HG03280 (cell line): ENCODE measurements around the gene SERGEF.

Experiments used
- ATAC-seq: cut with Tn5 transposase; IDR thresholded peaks from one replicate; pipeline ENCODE4 v1.9.1; 2021; ENCODE audit warnings: mild to moderate bottlenecking, moderate library complexity; ENCODE audit not compliant: unreplicated experiment

Gene SERGEF

DNA sequence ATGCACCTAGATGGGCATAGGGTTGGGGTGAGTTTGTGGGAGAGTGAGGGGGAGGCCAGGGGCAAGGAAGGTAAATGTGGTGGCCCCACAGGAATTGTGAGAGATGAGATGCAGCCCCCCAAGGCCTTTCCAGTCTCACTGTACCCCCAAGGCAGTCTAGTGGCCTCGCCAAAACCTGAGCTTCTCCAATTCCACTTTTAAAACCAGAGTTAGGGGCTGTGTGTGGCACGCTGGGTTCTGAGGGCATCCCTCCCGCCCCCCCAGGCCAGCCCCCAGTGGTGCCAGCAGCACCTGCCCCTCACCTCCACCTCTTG is 237.9 kb downstream of the SERGEF start:
- ATAC-seq, result no peak

GRCh38 chr11:17774232-17775034 is 238.4 kb downstream of the SERGEF start:
- ATAC-seq, result no peak

DNA sequence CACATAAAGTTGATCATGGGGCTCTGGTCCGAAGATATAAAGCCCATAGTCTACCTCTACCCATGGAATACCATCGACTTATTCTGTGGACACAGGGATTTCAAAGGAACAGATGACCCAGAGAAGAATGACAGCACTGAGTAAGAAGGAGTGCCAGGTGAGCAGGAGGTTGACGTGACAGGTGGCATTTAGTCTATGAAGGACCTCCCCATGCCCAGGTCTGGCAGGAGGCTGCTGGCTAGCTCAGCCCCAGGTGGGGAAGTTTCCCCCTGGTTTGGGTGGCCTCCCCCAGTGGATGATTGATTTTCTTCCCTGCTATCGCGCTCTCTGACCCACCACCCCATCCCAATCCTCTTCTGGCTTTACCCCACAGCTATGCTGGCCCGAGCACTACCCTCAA is 239.2 kb downstream of the SERGEF start:
- no peak for ATAC-seq

GRCh38 chr11:17772704-17773600 is 239.9 kb downstream of the SERGEF start:
- no peak for ATAC-seq

GRCh38 chr11:17771841-17772401 is 240.9 kb downstream of the SERGEF start:
- ATAC-seq, result no peak

DNA sequence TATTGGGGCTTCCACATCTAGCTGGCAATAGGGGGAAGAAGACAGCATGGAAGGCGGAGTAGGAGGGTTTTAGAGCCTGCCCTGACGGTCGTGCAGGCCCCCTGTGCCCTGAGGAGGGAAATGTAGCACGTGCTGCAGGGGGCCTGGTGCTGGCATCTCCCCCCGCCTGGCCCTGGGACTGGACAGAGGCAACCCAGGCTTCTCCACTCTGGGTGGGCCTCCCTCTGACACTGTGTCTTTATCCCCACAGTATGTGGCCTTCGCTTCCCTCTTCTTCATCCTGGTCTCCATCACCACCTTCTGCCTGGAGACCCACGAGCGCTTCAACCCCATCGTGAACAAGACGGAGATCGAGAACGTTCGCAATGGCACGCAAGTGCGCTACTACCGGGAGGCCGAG is 241.4 kb downstream of the SERGEF start:
- no peak for ATAC-seq

DNA sequence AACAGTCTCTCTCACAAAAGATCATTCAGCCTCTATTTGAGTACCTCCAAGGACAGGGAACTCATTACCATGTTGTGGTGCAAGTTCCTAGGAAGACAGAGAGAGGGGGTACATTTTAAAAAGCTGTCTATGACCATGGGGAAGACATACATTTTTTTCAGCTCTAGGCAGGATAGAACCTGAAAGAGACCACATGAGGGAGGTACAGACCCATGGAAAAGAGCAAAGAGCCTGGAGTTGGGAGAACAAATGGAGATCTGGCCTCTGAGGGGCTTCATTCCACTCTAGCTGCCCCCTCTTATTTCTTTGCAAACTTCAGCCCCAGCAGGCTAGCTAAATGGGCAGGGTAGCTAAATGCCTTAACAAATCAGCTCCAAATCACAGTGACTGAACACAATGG is 241.9 kb downstream of the SERGEF start:
- ATAC-seq, result no peak

- ATAC-seq, result no peak
Measured at GRCh38 chr11:17770048-17770652, 242.7 kb downstream of the SERGEF start.

DNA sequence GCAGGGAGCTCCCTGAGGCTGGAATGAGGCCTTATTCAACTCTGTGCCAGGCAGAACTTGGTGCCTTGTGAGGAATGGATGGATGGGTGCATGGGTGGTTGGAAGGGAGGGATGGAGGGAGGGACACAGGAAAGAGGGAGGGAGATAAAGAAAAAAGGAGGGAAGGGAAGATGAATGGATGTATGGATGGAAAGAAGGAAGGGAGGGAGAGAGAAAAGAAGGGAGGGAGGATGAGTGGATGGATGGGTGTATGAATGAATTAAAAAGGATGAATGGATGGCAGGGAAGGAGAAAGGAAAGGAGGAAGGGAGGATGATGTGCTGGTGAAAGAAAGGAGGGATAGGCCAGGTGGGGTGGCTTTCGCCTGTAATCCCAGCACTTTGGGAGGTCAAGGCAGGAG is 243.6 kb downstream of the SERGEF start:
- ATAC-seq, result no peak

DNA sequence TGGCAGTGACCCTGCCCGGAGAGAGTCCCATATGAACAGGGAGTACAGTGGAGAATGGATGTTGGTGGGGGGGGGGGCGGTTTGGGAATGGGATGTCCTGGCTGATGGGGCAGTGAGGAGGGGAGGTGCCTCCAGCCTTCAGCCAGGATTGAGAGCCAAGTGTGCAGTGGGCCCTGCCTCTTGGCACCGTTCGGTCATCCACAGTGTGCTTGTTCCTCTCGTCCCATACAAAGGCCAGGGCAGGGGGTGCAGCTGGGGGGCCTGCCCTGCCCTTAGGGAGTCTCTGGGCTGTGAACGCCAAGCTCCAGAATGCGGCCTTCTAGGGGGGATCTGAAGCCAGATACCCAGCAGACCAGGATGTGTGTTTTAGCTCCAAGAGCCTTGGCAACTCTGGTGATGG is 244.3 kb downstream of the SERGEF start:
- ATAC-seq, result no peak

DNA sequence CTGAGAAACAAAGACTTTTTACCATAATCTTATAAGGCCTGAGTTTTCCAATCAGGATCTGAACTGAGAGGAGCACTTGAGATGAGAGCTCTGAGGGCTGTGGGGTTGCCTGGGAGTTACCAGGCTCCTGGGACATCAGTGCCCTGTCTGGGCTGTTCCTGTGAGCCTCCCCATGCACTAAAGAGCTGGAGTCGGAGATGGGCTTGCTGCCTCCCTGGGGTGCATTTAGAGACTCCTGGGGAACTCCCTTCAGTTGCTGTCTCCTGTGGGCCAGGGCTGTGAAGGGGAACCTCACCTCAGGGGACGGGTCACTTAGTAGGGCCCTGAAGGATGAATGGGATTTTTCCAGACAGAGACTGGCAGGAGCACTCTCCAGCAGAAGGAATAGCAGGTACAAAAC is 244.9 kb downstream of the SERGEF start:
- no peak for ATAC-seq

GRCh38 chr11:17767301-17767885 is 245.5 kb downstream of the SERGEF start:
- no peak for ATAC-seq

- ATAC-seq, result no peak
Measured at GRCh38 chr11:17766590-17766989, 246.3 kb downstream of the SERGEF start.

- no peak for ATAC-seq
Measured at GRCh38 chr11:17766073-17766359, 246.8 kb downstream of the SERGEF start.

DNA sequence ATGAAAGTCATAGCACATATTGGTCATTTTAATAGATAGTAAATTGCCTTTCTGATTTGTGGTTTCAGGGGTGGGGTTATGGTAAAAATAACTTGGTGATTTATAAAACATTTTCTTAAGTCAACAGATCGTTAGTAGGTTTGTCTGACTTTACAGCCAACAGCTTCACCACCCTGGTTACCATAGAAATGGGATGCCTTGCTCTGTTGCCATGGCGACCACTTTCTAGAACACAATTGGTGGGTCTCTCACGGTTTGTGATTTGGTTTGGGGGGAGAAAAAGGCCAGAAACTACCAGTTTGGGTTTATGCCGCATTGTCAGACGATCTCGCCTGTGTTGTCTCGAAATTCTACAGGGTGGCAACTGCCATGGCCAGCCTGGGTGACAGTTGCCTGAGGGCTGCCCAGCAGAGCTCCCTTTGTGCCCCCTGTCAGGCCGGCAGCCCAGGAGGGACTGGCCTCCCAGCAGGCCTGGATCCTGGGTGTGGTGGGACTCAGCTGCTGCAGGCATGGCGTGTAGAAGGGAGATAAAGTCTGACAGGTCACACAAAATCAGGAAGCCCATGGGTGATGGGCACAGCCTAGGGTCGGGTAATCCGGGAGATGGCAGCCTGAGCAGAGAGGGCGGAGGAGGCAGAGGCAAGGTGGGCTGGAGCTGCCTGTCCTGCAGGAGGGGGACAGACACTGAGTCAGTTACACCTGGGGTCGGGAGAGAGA is 247.3 kb downstream of the SERGEF start:
- ATAC-seq, result no peak

DNA sequence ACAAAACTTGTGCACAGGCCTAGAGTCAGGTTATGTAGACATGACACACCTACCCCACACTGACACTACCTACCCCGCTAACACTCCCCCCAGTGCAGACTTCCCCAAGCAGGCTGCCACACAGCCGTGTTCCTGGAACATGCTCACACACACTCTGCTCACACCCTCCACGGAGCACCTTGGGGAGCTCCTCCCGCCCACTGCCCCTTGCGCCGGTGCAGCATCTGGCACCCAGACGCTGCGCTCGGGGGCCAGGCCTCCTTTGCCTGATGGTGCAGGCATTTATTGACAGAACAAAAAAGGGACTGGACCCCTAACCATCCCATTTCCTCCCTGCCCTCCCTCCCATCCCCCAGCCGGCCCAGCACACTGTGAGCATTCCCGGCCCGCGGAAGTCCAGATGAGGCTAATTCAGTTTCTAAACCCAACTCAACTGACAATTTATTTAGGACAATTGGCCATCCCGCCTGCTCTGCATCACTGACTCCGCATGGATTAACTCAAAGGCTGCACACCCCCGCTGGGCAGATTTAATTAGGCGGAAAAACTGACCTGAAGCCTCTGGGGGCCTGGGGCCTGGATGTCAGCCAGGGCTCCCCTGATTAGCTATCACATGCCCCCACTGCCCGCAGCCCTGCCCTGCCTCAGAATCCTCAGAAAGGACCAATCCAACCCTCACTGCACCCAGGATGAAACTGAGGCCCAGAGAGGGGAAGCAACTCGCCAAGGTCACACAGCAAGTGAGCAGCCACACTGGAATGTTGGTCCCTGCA is 248.2 kb downstream of the SERGEF start:
- ATAC-seq, result no peak

- no peak for ATAC-seq
Measured at GRCh38 chr11:17763703-17764102, 249.1 kb downstream of the SERGEF start.

GRCh38 chr11:17763244-17763643 is 249.6 kb downstream of the SERGEF start:
- no peak for ATAC-seq

- peak; percentile 77 for ATAC-seq
Measured at GRCh38 chr11:17762309-17762974, 250.4 kb downstream of the SERGEF start.
